Osteocyte (in vitro differentiated cells): ENCODE data around the gene STRN. TPM values are rescaled to one million over a fixed set of nuclear protein-coding genes. Genes with fewer than 3 reads are reported as not detected.

Source experiments
- DNase-seq: peaks from one replicate; pipeline ENCODE4 v3.0.0; 2021; ENCODE audit warnings: mixed read lengths; ENCODE audit not compliant: unreplicated experiment; ENCODE audit errors: extremely low spot score
- H3K27ac Mint-ChIP-seq: one replicate; pipeline ENCODE4 v1.8.0; 2021; ENCODE audit warnings: mild to moderate bottlenecking, mixed read lengths; ENCODE audit not compliant: unreplicated experiment
- H3K27me3 Mint-ChIP-seq: one replicate; pipeline ENCODE4 v1.8.0; 2021; ENCODE audit warnings: mixed read lengths; ENCODE audit not compliant: unreplicated experiment
- H3K36me3 Mint-ChIP-seq: one replicate; pipeline ENCODE4 v1.8.0; 2021; ENCODE audit warnings: mixed read lengths; ENCODE audit not compliant: unreplicated experiment
- H3K4me1 Mint-ChIP-seq: one replicate; pipeline ENCODE4 v1.8.0; 2021; ENCODE audit warnings: mixed read lengths; ENCODE audit not compliant: unreplicated experiment
- H3K4me3 Mint-ChIP-seq: one replicate; pipeline ENCODE4 v1.8.0; 2021; ENCODE audit warnings: mild to moderate bottlenecking, moderate library complexity, mixed read lengths; ENCODE audit not compliant: unreplicated experiment
- H3K9me3 Mint-ChIP-seq: one replicate; pipeline ENCODE4 v1.8.0; 2021; ENCODE audit warnings: mixed read lengths; ENCODE audit not compliant: unreplicated experiment
- total RNA-seq: library from RNA; stranded (reverse); gene quantifications from 2 replicates; pipeline ENCODE4 v1.2.1, GENCODE V29; 2021
- TF ChIP-seq, protein P1 (sequence below): fragments of 200-600 bp; sonication (generic); IDR thresholded peaks from 2 replicates; pipeline ENCODE4 v1.5.0; 2021; ENCODE audit warnings: antibody characterized with exemption, mild to moderate bottlenecking, moderate library complexity

STRN gene
- total RNA-seq, 1 donor from 2014 or later: 27.2 TPM

DNA sequence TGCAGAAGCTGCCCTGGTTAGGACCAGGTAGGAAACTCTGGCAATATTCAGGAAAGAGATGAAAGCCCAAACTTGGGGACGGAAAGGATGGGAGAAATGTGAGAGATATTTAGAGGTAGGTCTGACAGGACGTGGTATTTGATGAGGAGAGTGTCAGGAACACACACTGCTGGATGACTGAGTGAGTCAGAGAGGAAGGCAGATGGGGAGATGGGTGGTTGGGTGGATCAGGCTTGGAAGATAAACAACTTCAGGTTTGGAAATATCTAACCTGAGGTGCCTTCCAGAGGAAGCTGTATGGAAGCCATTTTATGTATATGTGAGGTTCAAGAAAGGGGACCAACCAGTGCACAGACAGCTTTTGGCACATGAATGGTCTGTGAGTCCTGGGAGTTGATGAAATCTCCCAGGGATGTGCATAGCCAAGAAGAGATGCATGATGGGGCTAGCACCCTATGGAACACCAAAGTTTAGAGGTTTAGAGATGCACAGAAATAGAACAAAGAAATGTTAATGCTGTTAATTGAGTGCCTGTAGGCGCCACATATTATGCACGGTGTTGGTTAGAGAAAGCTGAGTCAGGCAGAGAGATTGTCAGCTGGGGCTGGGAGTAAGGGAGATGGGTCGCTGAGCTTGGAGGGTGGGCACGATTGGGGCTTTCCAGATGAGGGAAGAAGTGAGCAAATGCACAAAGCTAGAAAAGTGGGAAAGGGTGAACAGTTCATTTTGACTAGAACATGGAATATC is 168.8 kb downstream of the STRN start:
- TF ChIP-seq, protein P1, sequence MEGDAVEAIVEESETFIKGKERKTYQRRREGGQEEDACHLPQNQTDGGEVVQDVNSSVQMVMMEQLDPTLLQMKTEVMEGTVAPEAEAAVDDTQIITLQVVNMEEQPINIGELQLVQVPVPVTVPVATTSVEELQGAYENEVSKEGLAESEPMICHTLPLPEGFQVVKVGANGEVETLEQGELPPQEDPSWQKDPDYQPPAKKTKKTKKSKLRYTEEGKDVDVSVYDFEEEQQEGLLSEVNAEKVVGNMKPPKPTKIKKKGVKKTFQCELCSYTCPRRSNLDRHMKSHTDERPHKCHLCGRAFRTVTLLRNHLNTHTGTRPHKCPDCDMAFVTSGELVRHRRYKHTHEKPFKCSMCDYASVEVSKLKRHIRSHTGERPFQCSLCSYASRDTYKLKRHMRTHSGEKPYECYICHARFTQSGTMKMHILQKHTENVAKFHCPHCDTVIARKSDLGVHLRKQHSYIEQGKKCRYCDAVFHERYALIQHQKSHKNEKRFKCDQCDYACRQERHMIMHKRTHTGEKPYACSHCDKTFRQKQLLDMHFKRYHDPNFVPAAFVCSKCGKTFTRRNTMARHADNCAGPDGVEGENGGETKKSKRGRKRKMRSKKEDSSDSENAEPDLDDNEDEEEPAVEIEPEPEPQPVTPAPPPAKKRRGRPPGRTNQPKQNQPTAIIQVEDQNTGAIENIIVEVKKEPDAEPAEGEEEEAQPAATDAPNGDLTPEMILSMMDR: no peak
- Mint-ChIP-seq H3K4me1 (no peaks in the 10 kb centered on the region), H3K27me3 (peaks cover 20% of the 10 kb centered on the region), H3K36me3 (no peaks in the 10 kb centered on the region), H3K27ac (no peak overlapping the region), H3K9me3 (no peaks in the 10 kb centered on the region), H3K4me3 (no peak overlapping the region)
- no peak for DNase-seq

Other genes with a start within 250 kb of the STRN start
- gene HEATR5B, start 117.8 kb upstream of the STRN start, total RNA-seq: 18.1 and 19.0 TPM in 2 replicates
- gene GPATCH11, start 118.0 kb upstream of the STRN start, total RNA-seq: 8.1 and 9.3 TPM in 2 replicates
- 48.7 and 49.7 TPM in 2 replicates for gene EIF2AK2, start 190.4 kb upstream of the STRN start, total RNA-seq
- gene SULT6B1, start 222.1 kb upstream of the STRN start, total RNA-seq: not detected in 2 replicates
- not detected in 2 replicates for gene CEBPZOS, start 230.0 kb upstream of the STRN start, total RNA-seq